Measurements from ENCODE around the gene EFHC1.

The EFHC1 gene

GRCh38 chr6:52551483-52552277 lies 131.5 kb downstream of the EFHC1 start:
- DNase-seq (ENCODE audit: low read depth in 1 of 2, low spot score in 1 of 2), result no peak

- DNase-seq (ENCODE audit: low read depth in 1 of 2, low spot score in 1 of 2), result no peak
These were observed 132.1 kb downstream of the EFHC1 start for GRCh38 chr6:52552278-52552643.

GRCh38 chr6:52553158-52553557 lies 133.0 kb downstream of the EFHC1 start:
- DNase-seq (ENCODE audit: low read depth in 1 of 2, low spot score in 1 of 2), result no peak

- DNase-seq (ENCODE audit: low read depth in 1 of 2, low spot score in 1 of 2), result no peak
These were observed 133.6 kb downstream of the EFHC1 start for GRCh38 chr6:52553719-52554118.

- DNase-seq (ENCODE audit: low read depth in 1 of 2, low spot score in 1 of 2), result no peak
These were observed 134.6 kb downstream of the EFHC1 start for GRCh38 chr6:52554684-52555280.

- no peak for DNase-seq (ENCODE audit: low read depth in 1 of 2, low spot score in 1 of 2)
These were observed 135.5 kb downstream of the EFHC1 start for GRCh38 chr6:52555518-52556233.

GRCh38 chr6:52557389-52558265 lies 137.5 kb downstream of the EFHC1 start:
- DNase-seq (ENCODE audit: low read depth in 1 of 2, low spot score in 1 of 2), result no peak

GRCh38 chr6:52558266-52559000 lies 138.3 kb downstream of the EFHC1 start:
- DNase-seq (ENCODE audit: low read depth in 1 of 2, low spot score in 1 of 2), result no peak

GRCh38 chr6:52560462-52560861 lies 140.3 kb downstream of the EFHC1 start:
- DNase-seq (ENCODE audit: low read depth in 1 of 2, low spot score in 1 of 2), result no peak

GRCh38 chr6:52562911-52563310 lies 142.8 kb downstream of the EFHC1 start:
- DNase-seq (ENCODE audit: low read depth in 1 of 2, low spot score in 1 of 2), result no peak

GRCh38 chr6:52564856-52565255 lies 144.7 kb downstream of the EFHC1 start:
- DNase-seq (ENCODE audit: low read depth in 1 of 2, low spot score in 1 of 2), result no peak

GRCh38 chr6:52566201-52566600 lies 146.1 kb downstream of the EFHC1 start:
- DNase-seq (ENCODE audit: low read depth in 1 of 2, low spot score in 1 of 2), result no peak

- no peak for DNase-seq (ENCODE audit: low read depth in 1 of 2, low spot score in 1 of 2)
These were observed 146.7 kb downstream of the EFHC1 start for GRCh38 chr6:52566853-52567279.

- DNase-seq (ENCODE audit: low read depth in 1 of 2, low spot score in 1 of 2), result no peak
These were observed 148.2 kb downstream of the EFHC1 start for GRCh38 chr6:52568320-52568719.

- no peak for DNase-seq (ENCODE audit: low read depth in 1 of 2, low spot score in 1 of 2)
These were observed 150.2 kb downstream of the EFHC1 start for GRCh38 chr6:52570291-52570700.

- no peak for DNase-seq (ENCODE audit: low read depth in 1 of 2, low spot score in 1 of 2)
These were observed 151.1 kb downstream of the EFHC1 start for GRCh38 chr6:52571099-52571755.

- DNase-seq (ENCODE audit: low read depth in 1 of 2, low spot score in 1 of 2), result no peak
These were observed 152.4 kb downstream of the EFHC1 start for GRCh38 chr6:52572536-52572935.

- no peak for DNase-seq (ENCODE audit: low read depth in 1 of 2, low spot score in 1 of 2)
These were observed 153.2 kb downstream of the EFHC1 start for GRCh38 chr6:52573295-52573694.
